Measurements from ENCODE around the gene TSGA10IP.

Gene TSGA10IP

GRCh38 chr11:66001942-66002647, 56.8 kb downstream of the TSGA10IP start, which contains the start of the genes BANF1 and EIF1AD:
Gene BANF1, plus strand, starts transcription at chr11:66002503. Its CDS starts 748 bp downstream, at chr11:66003251.
Gene EIF1AD, minus strand, starts transcription at chr11:66002157. Its CDS starts 1,768 bp downstream, at chr11:66000389.
- TF ChIP-seq CTCF (IDR thresholded peaks at IDR 0.05) = no peak

GRCh38 chr11:66002648-66003225, 57.5 kb downstream of the TSGA10IP start:
- peak; percentile 42; the same call in 1 of the 2 replicates for TF ChIP-seq CTCF (IDR thresholded peaks at IDR 0.05)

GRCh38 chr11:66003291-66003690, 58.0 kb downstream of the TSGA10IP start:
- TF ChIP-seq CTCF (IDR thresholded peaks at IDR 0.05) = no peak

- no peak for TF ChIP-seq CTCF (IDR thresholded peaks at IDR 0.05)
These were observed 58.9 kb downstream of the TSGA10IP start for GRCh38 chr11:66004186-66004585.

GRCh38 chr11:66006134-66006890, 61.0 kb downstream of the TSGA10IP start:
- TF ChIP-seq CTCF (IDR thresholded peaks at IDR 0.05) = no peak

GRCh38 chr11:66006891-66007176, 61.6 kb downstream of the TSGA10IP start:
- no peak for TF ChIP-seq CTCF (IDR thresholded peaks at IDR 0.05)

GRCh38 chr11:66007201-66007634, 61.9 kb downstream of the TSGA10IP start:
- no peak for TF ChIP-seq CTCF (IDR thresholded peaks at IDR 0.05)

All from LNCAP (cell line).